Activated T-helper 17 cell treated with anti-CD3 and anti-CD28 coated beads, Interleukin-2, amount 50 U/mL, for 72 hours (primary cell): ENCODE measurements around the gene PINLYP. TPM values are rescaled to one million over a fixed set of nuclear protein-coding genes. Genes with fewer than 3 reads are reported as not detected.
A peak's percentile ranks its signal among the peaks of the same experiment; 100 is the strongest.

ENCODE experiments used
- ATAC-seq: fragments of 150-1000 bp; cut with Tn5 transposase; replicated peaks from 2 replicates; pipeline ENCODE4 v1.10.0; 2021; ENCODE audit warnings: mild to moderate bottlenecking, moderate library complexity
- H3K27ac Mint-ChIP-seq: one replicate; pipeline ENCODE4 v1.8.0; 2022; ENCODE audit warnings: mixed read lengths
- H3K27me3 Mint-ChIP-seq: one replicate; pipeline ENCODE4 v1.8.0; 2022; ENCODE audit warnings: mixed read lengths
- H3K36me3 Mint-ChIP-seq: one replicate; pipeline ENCODE4 v1.8.0; 2022; ENCODE audit warnings: low read depth, mild to moderate bottlenecking, mixed read lengths
- H3K4me1 Mint-ChIP-seq: one replicate; pipeline ENCODE4 v1.8.0; 2022; ENCODE audit warnings: mixed read lengths
- H3K4me3 Mint-ChIP-seq: one replicate; pipeline ENCODE4 v1.8.0; 2022; ENCODE audit warnings: mild to moderate bottlenecking, mixed read lengths
- H3K9me3 Mint-ChIP-seq: one replicate; pipeline ENCODE4 v1.8.0; 2022; ENCODE audit warnings: mixed read lengths
- total RNA-seq, 2 donors: library from RNA; stranded (reverse); gene quantifications; one replicate each; pipeline ENCODE4 v1.2.3, GENCODE V29; 2022

Gene PINLYP
- total RNA-seq, 2 donors from 2014 or later = 4.6 to 6.2 TPM

DNA sequence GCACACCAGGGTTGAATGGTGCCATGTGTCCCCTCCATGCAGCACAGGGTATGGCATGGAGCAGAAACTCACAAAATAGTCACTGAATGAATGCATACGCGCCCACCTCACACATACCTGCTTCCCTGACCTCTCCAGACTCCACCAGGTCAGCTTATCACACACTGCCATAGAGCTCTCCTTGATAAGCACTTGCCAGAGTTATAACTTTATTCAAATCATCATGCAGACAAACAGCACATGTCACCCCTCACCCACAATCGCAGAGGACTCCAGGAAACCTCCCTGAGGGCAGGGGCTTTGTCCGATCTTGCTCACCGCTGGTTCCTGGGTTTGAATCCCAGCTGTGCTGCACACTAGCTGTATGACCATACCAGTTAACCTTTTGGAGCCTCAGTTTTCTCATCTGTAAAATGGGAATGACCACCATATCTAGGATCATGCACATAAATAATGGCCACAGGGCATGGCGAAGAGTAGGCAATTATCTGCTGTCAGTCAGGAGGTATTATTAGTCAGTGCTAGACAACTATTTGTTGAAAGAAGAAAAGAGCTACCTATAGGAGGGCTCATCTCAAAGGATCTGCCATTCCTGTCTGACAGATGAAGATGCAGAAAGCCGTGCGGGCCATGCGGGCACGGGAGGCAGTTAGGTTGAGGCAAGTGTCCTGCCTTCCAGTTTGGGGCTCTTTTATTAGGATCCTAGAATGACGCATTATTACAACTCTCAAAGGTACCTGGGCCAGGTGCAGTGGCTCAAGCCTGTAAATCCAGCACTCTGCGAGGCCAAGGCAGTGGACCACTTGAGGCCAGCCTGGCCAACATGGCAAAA is 14.2 kb upstream of the PINLYP start:
- Mint-ChIP-seq H3K9me3 (no peaks in the 10 kb centered on the region), H3K36me3 (peaks cover 61% of the 10 kb centered on the region), H3K4me1 (peaks cover 29% of the 10 kb centered on the region), H3K27ac (peak overlapping the region; percentile 87), H3K27me3 (no peaks in the 10 kb centered on the region), H3K4me3 (peak overlapping the region; percentile 63)
- ATAC-seq = no peak

GRCh38 chr19:43562226-43562697 is 13.3 kb upstream of the PINLYP start:
- Mint-ChIP-seq H3K4me1 (peaks cover 29% of the 10 kb centered on the region), H3K27ac (peak overlapping the region; percentile 87), H3K27me3 (no peaks in the 10 kb centered on the region), H3K4me3 (peak overlapping the region; percentile 63), H3K36me3 (peaks cover 59% of the 10 kb centered on the region), H3K9me3 (no peaks in the 10 kb centered on the region)
- no peak for ATAC-seq

- H3K27ac Mint-ChIP-seq = peak overlapping the region; percentile 87
- H3K27me3 Mint-ChIP-seq = no peaks in the 10 kb centered on the region
- H3K36me3 Mint-ChIP-seq = peaks cover 54% of the 10 kb centered on the region
- H3K9me3 Mint-ChIP-seq = no peaks in the 10 kb centered on the region
- H3K4me3 Mint-ChIP-seq = peak overlapping the region; percentile 63
- H3K4me1 Mint-ChIP-seq = peaks cover 29% of the 10 kb centered on the region
- ATAC-seq = peak; percentile 96
Observed at GRCh38 chr19:43562698-43563241, 12.8 kb upstream of the PINLYP start.

DNA sequence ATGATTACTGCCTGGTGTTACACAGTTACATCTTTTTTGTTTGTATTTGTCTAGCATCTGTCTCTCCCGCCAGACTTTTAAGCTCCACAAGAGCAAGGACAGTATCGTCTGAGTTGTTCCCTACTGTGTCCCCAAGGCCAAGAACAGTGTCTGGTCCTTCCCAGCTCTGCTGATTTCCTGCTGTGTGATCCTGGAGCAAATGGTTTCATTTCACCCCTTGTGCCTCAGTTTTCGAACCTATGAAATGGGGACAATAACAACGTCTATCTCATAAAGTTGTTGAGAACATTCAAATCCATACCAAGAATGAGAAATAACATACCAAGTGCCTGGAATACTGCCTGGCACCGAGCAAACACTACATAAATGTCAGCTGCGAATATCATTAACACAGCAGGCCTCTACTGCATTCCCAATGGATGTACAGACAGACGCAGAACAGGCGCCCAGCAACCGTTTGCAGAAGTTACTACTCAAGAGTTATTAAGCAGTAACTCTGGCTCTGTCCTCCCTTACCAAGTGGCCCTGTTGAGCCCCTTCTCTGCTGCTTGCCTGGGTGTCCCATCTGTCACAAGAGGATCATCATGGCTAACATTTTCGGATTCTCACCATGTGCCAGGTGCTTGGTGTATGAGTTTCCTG is 11.7 kb upstream of the PINLYP start:
- H3K27me3 Mint-ChIP-seq = no peaks in the 10 kb centered on the region
- peak overlapping the region; percentile 63 for H3K4me3 Mint-ChIP-seq
- peaks cover 43% of the 10 kb centered on the region for H3K36me3 Mint-ChIP-seq

DNA sequence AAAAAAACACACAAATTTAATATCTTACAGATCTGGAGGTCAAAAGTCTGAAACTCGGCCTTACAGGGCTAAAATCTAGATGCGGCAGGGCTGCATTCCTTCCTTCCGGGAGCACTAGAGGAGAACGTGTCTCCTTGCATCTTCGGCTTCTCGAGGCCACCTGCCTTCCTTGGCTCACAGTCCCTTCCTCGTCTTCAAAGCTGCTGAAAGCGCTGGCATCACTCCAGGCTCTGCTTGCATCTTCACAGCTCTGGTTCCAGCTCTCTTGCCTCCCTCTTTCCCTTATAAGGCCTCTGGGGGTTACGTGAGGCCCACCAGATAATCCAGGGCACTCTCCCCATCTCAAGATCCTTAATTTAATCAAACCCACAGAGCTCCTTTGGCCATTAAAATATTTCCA is 10.8 kb upstream of the PINLYP start:
- H3K27me3 Mint-ChIP-seq = no peaks in the 10 kb centered on the region
- ATAC-seq = no peak
- H3K9me3 Mint-ChIP-seq = no peaks in the 10 kb centered on the region
- no peak overlapping the region for H3K4me3 Mint-ChIP-seq
- peaks cover 37% of the 10 kb centered on the region for H3K36me3 Mint-ChIP-seq
- H3K27ac Mint-ChIP-seq = no peak overlapping the region
- H3K4me1 Mint-ChIP-seq = peaks cover 29% of the 10 kb centered on the region

More for the DNA sequence above, 11.7 kb upstream of the PINLYP start:
- no peak for ATAC-seq
- peaks cover 29% of the 10 kb centered on the region for H3K4me1 Mint-ChIP-seq
- H3K27ac Mint-ChIP-seq = peak overlapping the region; percentile 87
- no peaks in the 10 kb centered on the region for H3K9me3 Mint-ChIP-seq

DNA sequence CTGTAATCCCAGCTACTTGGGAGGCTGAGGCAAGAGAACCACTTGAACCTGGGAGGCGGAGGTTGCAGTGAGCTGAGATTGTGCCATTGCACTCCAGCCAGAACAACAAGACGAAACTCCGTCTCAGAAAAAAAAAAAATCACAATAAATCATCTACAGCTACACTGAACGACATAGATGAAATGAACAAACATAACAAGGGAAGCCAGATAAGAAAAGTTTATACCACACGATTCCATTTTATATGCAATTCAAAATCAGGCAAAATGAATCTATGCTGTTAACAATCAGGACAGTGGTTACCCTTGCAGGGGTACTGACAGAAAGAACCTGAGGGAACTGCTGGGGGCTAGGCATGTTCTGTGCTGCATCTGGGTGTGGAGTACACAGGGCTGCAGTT is 5.9 kb upstream of the PINLYP start:
- Mint-ChIP-seq H3K9me3 (no peaks in the 10 kb centered on the region), H3K36me3 (no peaks in the 10 kb centered on the region), H3K27me3 (no peaks in the 10 kb centered on the region), H3K4me3 (no peak overlapping the region), H3K4me1 (peaks cover 5% of the 10 kb centered on the region), H3K27ac (no peak overlapping the region)
- no peak for ATAC-seq

GRCh38 chr19:43570174-43570791 is 5.3 kb upstream of the PINLYP start:
- Mint-ChIP-seq H3K27me3 (no peaks in the 10 kb centered on the region), H3K4me1 (peaks cover 5% of the 10 kb centered on the region), H3K4me3 (no peak overlapping the region), H3K27ac (no peak overlapping the region), H3K36me3 (peaks cover 3% of the 10 kb centered on the region), H3K9me3 (no peaks in the 10 kb centered on the region)
- no peak for ATAC-seq

DNA sequence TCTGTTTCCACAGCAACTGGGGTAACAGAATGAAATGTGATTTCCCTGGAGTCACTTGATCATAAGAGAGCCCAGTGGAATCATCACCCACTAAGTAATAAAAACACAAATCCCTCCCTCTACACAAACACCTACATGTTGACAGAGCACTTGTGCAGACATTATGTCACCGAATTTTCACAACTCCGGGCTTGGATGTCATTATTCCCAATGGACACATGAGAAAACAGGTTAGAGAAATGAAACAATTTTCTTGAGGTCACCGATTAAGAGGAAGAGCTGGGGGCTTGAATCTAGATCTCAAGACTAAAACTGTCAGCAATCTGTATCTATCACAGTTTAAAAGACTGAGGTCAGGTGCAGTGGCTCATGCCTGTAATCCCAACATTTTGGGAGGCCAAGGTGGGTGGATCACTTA is 3.4 kb upstream of the PINLYP start:
- H3K4me1 Mint-ChIP-seq = peaks cover 5% of the 10 kb centered on the region
- H3K9me3 Mint-ChIP-seq = no peaks in the 10 kb centered on the region
- H3K27ac Mint-ChIP-seq = peak overlapping the region; percentile 27
- peaks cover 5% of the 10 kb centered on the region for H3K36me3 Mint-ChIP-seq
- H3K27me3 Mint-ChIP-seq = no peaks in the 10 kb centered on the region
- H3K4me3 Mint-ChIP-seq = no peak overlapping the region
- ATAC-seq = no peak

GRCh38 chr19:43574424-43575155 is 1.0 kb upstream of the PINLYP start:
- H3K36me3 Mint-ChIP-seq = peaks cover 5% of the 10 kb centered on the region
- H3K27me3 Mint-ChIP-seq = no peaks in the 10 kb centered on the region
- H3K27ac Mint-ChIP-seq = peak overlapping the region; percentile 99
- peaks cover 11% of the 10 kb centered on the region for H3K4me1 Mint-ChIP-seq
- no peaks in the 10 kb centered on the region for H3K9me3 Mint-ChIP-seq
- no peak for ATAC-seq
- H3K4me3 Mint-ChIP-seq = peak overlapping the region; percentile 99

- peak overlapping the region; percentile 99 for H3K4me3 Mint-ChIP-seq
- peak; percentile 1 for ATAC-seq
- peak overlapping the region; percentile 99 for H3K27ac Mint-ChIP-seq
- peaks cover 6% of the 10 kb centered on the region for H3K4me1 Mint-ChIP-seq
- no peaks in the 10 kb centered on the region for H3K9me3 Mint-ChIP-seq
- no peaks in the 10 kb centered on the region for H3K27me3 Mint-ChIP-seq
- H3K36me3 Mint-ChIP-seq = peaks cover 5% of the 10 kb centered on the region
Observed at GRCh38 chr19:43575955-43576878, 616 bp downstream of the PINLYP start.

DNA sequence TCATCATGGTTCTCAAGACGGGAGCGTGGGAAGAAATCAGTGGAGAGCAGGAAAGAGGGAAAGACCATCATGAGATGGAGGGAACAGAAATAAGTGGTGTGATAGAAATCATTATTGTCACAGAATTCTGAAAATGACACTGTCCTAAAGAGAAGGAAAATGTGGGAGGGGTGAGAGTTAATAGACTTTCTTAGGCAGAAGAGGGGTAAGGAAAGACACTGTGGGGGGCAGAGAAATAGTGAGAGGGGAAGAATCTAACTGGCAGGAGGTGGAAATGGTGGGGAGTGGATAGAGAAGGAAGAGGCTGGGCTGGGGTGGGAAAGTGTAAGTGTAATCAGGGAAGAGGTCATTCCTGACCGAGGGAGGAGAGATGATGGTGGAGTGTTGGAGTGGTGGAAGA is 3.2 kb downstream of the PINLYP start:
- Mint-ChIP-seq H3K4me1 (peaks cover 5% of the 10 kb centered on the region), H3K9me3 (no peaks in the 10 kb centered on the region), H3K36me3 (peaks cover 5% of the 10 kb centered on the region), H3K27ac (no peak overlapping the region), H3K27me3 (no peaks in the 10 kb centered on the region), H3K4me3 (peak overlapping the region; percentile 74)
- ATAC-seq = no peak

GRCh38 chr19:43581467-43581866 is 5.9 kb downstream of the PINLYP start:
- peaks cover 5% of the 10 kb centered on the region for H3K4me1 Mint-ChIP-seq
- peak overlapping the region; percentile 27 for H3K4me3 Mint-ChIP-seq
- H3K36me3 Mint-ChIP-seq = peaks cover 9% of the 10 kb centered on the region
- H3K9me3 Mint-ChIP-seq = no peaks in the 10 kb centered on the region
- ATAC-seq = no peak
- H3K27me3 Mint-ChIP-seq = no peaks in the 10 kb centered on the region
- no peak overlapping the region for H3K27ac Mint-ChIP-seq

- Mint-ChIP-seq H3K4me1 (peaks cover 5% of the 10 kb centered on the region), H3K4me3 (no peak overlapping the region), H3K9me3 (no peaks in the 10 kb centered on the region), H3K27me3 (no peaks in the 10 kb centered on the region), H3K36me3 (peaks cover 10% of the 10 kb centered on the region), H3K27ac (no peak overlapping the region)
- no peak for ATAC-seq
Observed at GRCh38 chr19:43582495-43582894, 6.9 kb downstream of the PINLYP start.
